GM12878 (cell line): ENCODE results near the gene NTPCR. TPM values are rescaled to one million over a fixed set of nuclear protein-coding genes. Genes with fewer than 3 reads are reported as not detected.

Source experiments
- CEBPZ ChIP-seq: fragments of 150-350 bp; IDR thresholded peaks from 2 replicates; pipeline ENCODE4 v1.6.1; 2016; ENCODE audit warnings: low read depth, low read length
- ESRRA ChIP-seq: IDR thresholded peaks from 2 replicates; pipeline ENCODE4 v1.6.1; 2012; ENCODE audit warnings: mild to moderate bottlenecking, low read length, improper control_type of control experiment
- GATAD2B ChIP-seq: fragments of 450-650 bp; conservative IDR thresholded peaks from 2 replicates; pipeline ENCODE4 v1.6.1; 2017; ENCODE audit warnings: low read depth, mild to moderate bottlenecking, moderate library complexity
- HDAC6 ChIP-seq: fragments of 200-600 bp; sonication (generic); IDR thresholded peaks from one replicate; pipeline ENCODE4 v1.8.0; 2017; ENCODE audit warnings: antibody characterized with exemption; ENCODE audit not compliant: unreplicated experiment
- IKZF2 ChIP-seq, 2 experiments: fragments of 450-650 bp; IDR thresholded peaks; 2 replicates each; pipeline ENCODE4 v1.6.1; 2017; ENCODE audit warnings: mild to moderate bottlenecking in 2 of 2, moderate library complexity in 2 of 2
- JUND ChIP-seq: IDR thresholded peaks from 2 replicates; pipeline ENCODE4 v1.6.1; 2012; ENCODE audit warnings: low read depth, mild to moderate bottlenecking, low read length, improper control_type of control experiment, moderate library complexity
- KDM1A ChIP-seq: fragments of 200-600 bp; sonication (generic); IDR thresholded peaks from 2 replicates; pipeline ENCODE4 v1.6.1; 2016; ENCODE audit warnings: borderline replicate concordance
- LARP7 ChIP-seq: fragments of 450-650 bp; IDR thresholded peaks from 2 replicates; pipeline ENCODE4 v1.6.1; 2017; ENCODE audit warnings: mild to moderate bottlenecking
- NFXL1 ChIP-seq: fragments of 450-650 bp; IDR thresholded peaks from 2 replicates; pipeline ENCODE4 v1.6.1; 2017; ENCODE audit warnings: antibody characterized with exemption, mild to moderate bottlenecking, borderline replicate concordance
- NFYB ChIP-seq: IDR thresholded peaks from 2 replicates; pipeline ENCODE4 v1.6.1; 2011; ENCODE audit warnings: low read depth, mild to moderate bottlenecking, low read length, improper control_type of control experiment, moderate library complexity; ENCODE audit not compliant: insufficient read depth
- NRF1 ChIP-seq: conservative IDR thresholded peaks from 2 replicates; pipeline ENCODE4 v1.6.1; 2011; ENCODE audit warnings: mild to moderate bottlenecking, low read depth, low read length, improper control_type of control experiment
- PRDM15 ChIP-seq: fragments of 450-650 bp; formaldehyde crosslinking; IDR thresholded peaks from 2 replicates; pipeline ENCODE4 v1.4.0; 2020; ENCODE audit warnings: mild to moderate bottlenecking, moderate library complexity
- SKIL ChIP-seq: fragments of 450-650 bp; IDR thresholded peaks from 2 replicates; pipeline ENCODE4 v1.6.1; 2017; ENCODE audit warnings: mild to moderate bottlenecking, low read depth, inconsistent platforms; ENCODE audit not compliant: poor library complexity, severe bottlenecking
- TBL1XR1 ChIP-seq: IDR thresholded peaks from 2 replicates; pipeline ENCODE4 v1.6.1; 2012; ENCODE audit warnings: low read depth, low read length, improper control_type of control experiment
- YY1 ChIP-seq: IDR thresholded peaks from 2 replicates; pipeline ENCODE4 v1.6.1; 2011; ENCODE audit warnings: low read depth, mild to moderate bottlenecking, low read length
- ZBTB40 ChIP-seq: fragments of 450-650 bp; IDR thresholded peaks from 2 replicates; pipeline ENCODE4 v1.6.1; 2016; ENCODE audit warnings: mild to moderate bottlenecking, moderate library complexity, borderline replicate concordance
- polyA plus RNA-seq, 11 experiments: library from polyadenylated mRNA; depleted of rRNA in 4 of 11; unstranded in 6 of 11; stranded (reverse) in 5 of 11; fragments of >200 nt; fragmentation: Nextera tagmentation in 4 of 11; fragmentation: Illumina TruSeq in 1 of 11; extraction: Ambion mirVana in 4 of 11; extraction: Trizol in 1 of 11; gene quantifications; 1 replicate in 1 of 11; 2 replicates in 10 of 11; pipeline versions ENCODE4 v1.2.1 to v1.2.3, GENCODE V29; 2011 to 2016; ENCODE audit warnings: inconsistent platforms in 2 of 11, missing spikeins in 2 of 11, low read depth in 1 of 11
- total RNA-seq, 4 experiments: library from RNA; depleted of rRNA in 3 of 4; stranded (reverse); fragments of >200 nt in 3 of 4; fragmentation: Illumina TruSeq in 1 of 4; extraction: Trizol in 1 of 4; gene quantifications; 2 replicates each; pipeline versions ENCODE4 v1.2.1 to v1.2.3, GENCODE V29; 2013 to 2021

Gene NTPCR
- total and polyA plus RNA-seq, 10 of the 15 experiments (the other 5 are each of a cell fraction or from before 2014, with no cell fraction given) = 25.4 to 109 (median 56.6) TPM

- TF ChIP-seq CEBPZ = no peak
- no peak for TF ChIP-seq ZBTB40
- TF ChIP-seq GATAD2B = no peak
- no peak for TF ChIP-seq NRF1
- TF ChIP-seq ESRRA = no peak
- TF ChIP-seq TBL1XR1 = no peak
- no peak for TF ChIP-seq NFXL1
- TF ChIP-seq JUND = no peak
- TF ChIP-seq PRDM15 (CRISPR knock-in tag) = no peak
- TF ChIP-seq IKZF2 (IDR thresholded peaks at IDR 0.05) = peak in 1 of 2 experiments; percentile 24; a peak in 2 of 4 replicates
- TF ChIP-seq SKIL = no peak
- TF ChIP-seq LARP7 = no peak
- no peak for TF ChIP-seq KDM1A
- TF ChIP-seq NFYB = 0 out of 2 replicates have a peak, but pooled peaks have one; percentile 20
- no peak for TF ChIP-seq HDAC6
- no peak for TF ChIP-seq YY1
These were observed 6.6 kb upstream of the NTPCR start (continued) for GRCh38 chr1:232943679-232944252.
